Iris pigment epithelial cell (primary cell): ENCODE measurements around the gene ATRN.

ENCODE experiments used
- DNase-seq: peaks from one replicate; pipeline ENCODE4 v3.0.0-alpha.2; 2011; ENCODE audit warnings: low read depth

The ATRN gene

DNA sequence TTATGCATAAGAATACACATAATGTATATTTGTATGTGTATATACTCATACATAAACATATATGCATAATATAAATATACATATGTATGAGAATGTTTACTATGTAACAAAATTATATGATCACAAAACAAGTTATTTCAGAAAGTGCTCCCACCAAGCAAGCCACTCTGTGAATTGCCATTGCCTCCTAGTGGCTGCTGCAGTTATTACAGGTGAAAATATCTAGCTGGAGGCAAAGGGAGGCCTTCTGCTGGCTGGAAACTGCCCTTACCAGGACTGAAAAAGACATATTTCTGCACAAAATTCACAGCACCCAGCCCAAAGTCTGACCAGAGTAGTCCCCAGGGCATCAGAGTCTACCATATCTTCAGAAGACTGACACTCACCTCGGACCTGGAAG is 225.4 kb downstream of the ATRN start:
- DNase-seq = peak; percentile 11

DNA sequence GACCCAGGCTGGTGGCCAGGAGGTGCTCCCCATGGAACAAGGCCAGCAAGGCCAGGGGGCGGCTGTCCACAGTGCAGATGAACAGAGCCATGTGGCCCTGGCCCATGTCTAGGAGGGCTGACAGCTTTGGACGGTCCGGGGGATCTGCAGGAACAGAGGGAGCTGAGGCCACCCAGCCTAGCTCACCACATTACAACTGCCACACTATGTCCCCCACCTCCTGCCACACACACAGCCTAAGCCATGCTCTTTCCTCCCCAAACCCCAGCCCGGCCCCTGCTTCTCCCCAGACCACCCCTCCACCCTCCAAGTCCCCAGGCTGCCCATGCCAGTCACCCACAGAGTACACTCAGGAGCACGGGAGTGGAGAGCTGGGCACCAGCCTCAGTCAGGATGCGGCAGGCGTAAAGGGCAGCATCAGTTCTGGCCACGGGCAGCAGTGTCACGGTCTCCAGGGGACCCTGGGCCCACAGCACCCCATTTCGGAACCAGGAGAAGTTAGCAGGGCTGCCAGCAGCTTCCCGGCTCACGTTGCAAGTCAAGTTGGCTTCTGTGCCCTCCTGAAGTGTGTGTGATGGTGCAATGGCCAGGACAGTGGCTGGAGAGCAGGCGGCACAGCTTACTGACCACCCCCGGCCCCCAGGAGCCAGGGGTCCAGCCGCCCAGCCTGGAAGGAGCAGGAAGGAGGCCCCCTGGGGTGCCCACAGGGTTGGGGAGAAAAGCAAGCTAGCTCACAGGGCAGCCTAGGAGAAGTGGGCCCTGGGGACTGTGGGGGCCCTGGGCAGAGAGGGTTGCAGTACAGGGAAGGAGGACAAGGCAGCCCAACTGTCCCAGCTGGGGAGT is 226.1 kb downstream of the ATRN start:
- DNase-seq = no peak

DNA sequence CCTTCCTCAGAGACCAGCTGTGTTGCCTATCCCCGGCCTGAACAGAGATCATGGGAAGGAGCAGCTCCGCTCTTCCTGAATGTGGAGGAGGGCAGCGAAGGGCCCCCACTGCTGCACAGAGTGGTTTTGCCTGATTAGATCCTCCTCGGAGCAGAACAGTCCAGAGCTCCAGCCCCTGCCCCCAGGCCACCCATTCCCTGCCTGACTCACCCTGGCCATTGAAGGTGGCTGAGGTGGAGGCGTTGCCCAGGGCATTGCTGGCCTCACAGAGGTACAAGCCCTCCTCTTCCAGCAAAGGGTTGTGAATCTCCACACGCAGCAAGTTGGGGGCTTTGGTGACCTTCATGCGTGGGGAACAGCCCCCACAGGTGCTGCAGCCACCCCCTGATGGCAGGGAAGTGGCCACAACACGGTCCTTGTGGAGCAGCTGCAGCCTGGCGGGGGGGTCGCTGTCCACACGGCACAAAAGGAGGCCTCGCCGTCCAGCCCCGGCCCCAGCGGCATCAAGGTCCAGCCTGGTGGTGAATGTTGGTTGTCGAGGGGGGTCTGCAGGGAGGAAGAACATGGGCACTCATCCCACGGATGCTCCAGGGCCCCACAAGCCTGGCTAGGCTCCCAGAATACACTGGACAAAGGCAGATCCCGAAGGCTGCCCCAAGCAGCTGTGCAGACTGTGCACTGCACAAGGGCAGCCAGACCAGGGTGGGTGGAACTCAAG is 226.9 kb downstream of the ATRN start:
- DNase-seq = no peak

DNA sequence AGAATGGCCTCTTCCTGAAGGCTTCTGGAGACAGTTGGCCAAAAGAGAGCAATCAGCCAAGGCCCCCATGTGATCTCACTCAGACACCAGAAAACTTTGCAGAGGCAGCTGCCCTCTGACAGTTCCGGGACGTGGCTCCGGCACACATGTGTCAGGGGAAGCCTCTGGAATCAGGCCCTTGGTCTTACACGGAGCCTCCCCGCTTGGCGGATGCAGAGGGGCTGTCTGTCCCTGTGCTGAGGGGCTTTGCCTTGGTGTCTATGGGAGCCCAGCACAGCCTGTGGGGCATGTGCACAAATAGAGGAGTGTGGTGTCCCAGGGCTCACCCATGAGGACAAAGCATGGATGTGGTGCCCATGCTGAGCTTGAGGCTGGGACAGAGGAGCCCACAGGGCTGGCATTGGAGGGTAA is 227.8 kb downstream of the ATRN start:
- DNase-seq = no peak

DNA sequence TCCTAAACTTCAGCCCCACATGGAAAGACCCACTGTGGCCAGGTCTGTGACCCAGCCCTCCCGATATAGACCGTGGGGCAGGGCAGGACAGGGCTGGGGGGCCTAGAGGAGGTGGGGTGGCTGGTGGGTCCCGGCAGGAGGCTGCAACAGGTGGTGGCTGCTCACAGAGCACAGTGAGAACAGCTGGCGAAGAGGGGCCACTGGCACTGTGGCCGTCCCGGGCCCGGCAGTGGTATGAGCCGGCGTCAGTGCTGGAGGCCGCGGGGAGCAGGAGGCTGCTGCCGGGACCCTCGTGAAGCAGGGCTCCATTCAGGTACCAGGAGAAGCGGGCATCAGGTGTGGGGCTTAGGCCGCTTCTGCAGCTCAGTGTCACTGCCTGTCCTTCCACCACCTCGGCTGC is 228.2 kb downstream of the ATRN start:
- no peak for DNase-seq
